Panc1 (cell line): ENCODE measurements around the gene ECM1. TPM values are rescaled to one million over a fixed set of nuclear protein-coding genes. Genes with fewer than 3 reads are reported as not detected.

Source experiments
- ATAC-seq: fragments of 200-7000 bp; cut with Tn5 transposase; 2 replicates; pipeline ENCODE4 v1.9.1; 2020; ENCODE audit warnings: mild to moderate bottlenecking, moderate library complexity
- BruUV-seq: library from RNA; stranded (reverse); fragments of 400-500 nt; replicated peaks from 2 replicates; lab custom pipeline; 2021; lab: Mats Ljungman, UMichigan
- CTCF ChIA-PET: fragments of 300-600 bp; sonication (Branson Sonifier 250); formaldehyde crosslinking; loops from one replicate; lab custom pipeline; 2022; ENCODE audit warnings: antibody characterized with exemption; lab: Charles Lee
- POLR2A ChIA-PET: fragments of 300-600 bp; sonication (Branson Sonifier 250); formaldehyde crosslinking; loops from one replicate; lab custom pipeline; 2022; ENCODE audit warnings: antibody characterized with exemption; lab: Charles Lee
- DNase-seq: peaks from one replicate; pipeline ENCODE4 v3.0.0-alpha.2; 2010; ENCODE audit warnings: low read depth, low spot score
- H3K27ac ChIP-seq: 2 replicates; pipeline ENCODE4 v1.5.1; 2011; ENCODE audit warnings: mild to moderate bottlenecking, low read length, inconsistent platforms
- H3K27me3 ChIP-seq: fragments of 200-500 bp; sonication (Bioruptor generic); 2 replicates; pipeline ENCODE4 v1.6.0; 2014; ENCODE audit warnings: low read length, inconsistent platforms; ENCODE audit not compliant: control insufficient read depth, insufficient read depth
- H3K36me3 ChIP-seq: fragments of 200-500 bp; sonication (Bioruptor generic); 2 replicates; pipeline ENCODE4 v1.5.1; 2014; ENCODE audit warnings: inconsistent platforms, mild to moderate bottlenecking, low read length, moderate library complexity; ENCODE audit not compliant: control insufficient read depth, insufficient read depth
- H3K4me1 ChIP-seq: 2 replicates; pipeline ENCODE4 v1.5.1; 2011; ENCODE audit warnings: inconsistent platforms, mild to moderate bottlenecking, low read length, moderate library complexity; ENCODE audit not compliant: control insufficient read depth, insufficient read depth
- H3K4me3 ChIP-seq, 2 experiments: 2 replicates each; pipeline ENCODE4 v1.5.1; 2011 to 2012; ENCODE audit warnings: low read depth in 2 of 2, low read length in 2 of 2, mild to moderate bottlenecking in 2 of 2, inconsistent platforms in 1 of 2, moderate library complexity in 1 of 2
- H3K9me3 ChIP-seq: fragments of 200-500 bp; sonication (Bioruptor generic); 2 replicates; pipeline ENCODE4 v1.5.1; 2014; ENCODE audit warnings: low read depth, mild to moderate bottlenecking, inconsistent platforms, low read length, moderate library complexity; ENCODE audit not compliant: control insufficient read depth, insufficient read depth
- POLR2AphosphoS5 ChIP-seq: IDR thresholded peaks from 2 replicates; pipeline ENCODE4 v1.6.1; 2012; ENCODE audit warnings: mild to moderate bottlenecking, low read depth, low read length, moderate library complexity
- SIN3A ChIP-seq: IDR thresholded peaks from 2 replicates; pipeline ENCODE4 v1.6.1; 2012; ENCODE audit warnings: low read depth, mild to moderate bottlenecking, low read length, moderate library complexity, borderline replicate concordance; ENCODE audit not compliant: insufficient read depth
- TCF7L2 ChIP-seq: IDR thresholded peaks from 2 replicates; pipeline ENCODE4 v1.6.1; 2011; ENCODE audit warnings: mild to moderate bottlenecking, low read depth, low read length, inconsistent platforms
- in situ Hi-C: cut with HindIII; loops from 2 replicates; pipeline ENCODE4 v1.10.0; 2016; ENCODE audit warnings: low sequenced_read_pairs, low pct_unique_long_range_greater_than_20kb
- intact Hi-C: fragments of 100-400 bp; cut with micrococcal nuclease; formaldehyde crosslinking; loops from one replicate; pipeline ENCODE4 v1.10.0; 2022; ENCODE audit not compliant: unreplicated experiment
- total RNA-seq: library from RNA; stranded (reverse); gene quantifications from one replicate; pipeline ENCODE4 v1.2.1, GENCODE V29; 2021; ENCODE audit not compliant: unreplicated experiment
- TF ChIP-seq, protein P1 (sequence below), 2 experiments: IDR thresholded peaks; 2 replicates each; pipeline ENCODE4 v1.6.1; 2011 to 2012; ENCODE audit warnings: low read depth in 2 of 2, control low read depth in 1 of 2, low read length in 1 of 2, mild to moderate bottlenecking in 1 of 2, moderate library complexity in 1 of 2; ENCODE audit not compliant: insufficient read depth in 1 of 2
- TF ChIP-seq, protein P2 (sequence below): fragments of 450-650 bp; IDR thresholded peaks from 2 replicates; pipeline ENCODE4 v1.5.1; 2017; ENCODE audit warnings: mild to moderate bottlenecking

Gene ECM1
- total RNA-seq, 1 experiment from 2014 or later = 2.2 TPM

DNA sequence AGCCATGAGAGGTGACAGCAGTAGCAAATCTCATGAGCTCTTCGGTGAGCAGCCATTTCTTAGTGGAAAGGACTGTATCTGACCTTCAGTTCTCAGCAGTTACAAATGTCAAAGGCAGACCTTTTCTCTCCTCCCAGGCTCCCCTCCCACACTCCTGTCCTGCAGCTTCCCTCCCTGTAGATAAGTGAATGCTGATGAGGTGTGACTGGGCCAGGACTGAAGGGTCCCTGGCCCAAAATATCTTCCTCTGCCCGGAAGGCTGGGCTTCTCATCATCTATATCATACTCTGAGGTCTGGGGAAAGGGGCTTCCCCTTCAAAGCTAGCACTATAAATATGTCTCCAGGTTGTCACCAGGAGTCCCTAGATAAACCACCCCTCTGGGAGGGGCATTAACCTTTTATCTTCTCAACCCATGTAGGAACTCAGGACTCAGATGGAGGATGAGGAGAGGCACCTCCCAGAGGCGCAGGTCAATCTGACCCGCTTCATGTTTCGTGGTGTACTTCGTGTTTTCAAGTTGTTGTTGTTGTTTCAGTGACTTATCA is 37.6 kb downstream of the ECM1 start:
- intact Hi-C loops = no loop called here
- POLR2A ChIA-PET = no interaction called here
- Histone ChIP-seq H3K4me1 (peaks cover 10% of the 10 kb centered on the region), H3K9me3 (no peaks in the 10 kb centered on the region), H3K27ac (no peak overlapping the region), H3K4me3 (no peak overlapping the region), H3K27me3 (no peaks in the 10 kb centered on the region), H3K36me3 (no peaks in the 10 kb centered on the region)
- CTCF ChIA-PET = interaction anchor here (0.9 kb wide), 1 partner anchor 13 kb away, joined by 3 read pairs; no protein-coding TSS in a partner anchor
- in situ Hi-C loops = no loop called here
- BruUV-seq = no TSS peak
- DNase-seq (no peak), ATAC-seq (no peak)
- no peak for TF ChIP-seq SIN3A
- TF ChIP-seq, protein P1, sequence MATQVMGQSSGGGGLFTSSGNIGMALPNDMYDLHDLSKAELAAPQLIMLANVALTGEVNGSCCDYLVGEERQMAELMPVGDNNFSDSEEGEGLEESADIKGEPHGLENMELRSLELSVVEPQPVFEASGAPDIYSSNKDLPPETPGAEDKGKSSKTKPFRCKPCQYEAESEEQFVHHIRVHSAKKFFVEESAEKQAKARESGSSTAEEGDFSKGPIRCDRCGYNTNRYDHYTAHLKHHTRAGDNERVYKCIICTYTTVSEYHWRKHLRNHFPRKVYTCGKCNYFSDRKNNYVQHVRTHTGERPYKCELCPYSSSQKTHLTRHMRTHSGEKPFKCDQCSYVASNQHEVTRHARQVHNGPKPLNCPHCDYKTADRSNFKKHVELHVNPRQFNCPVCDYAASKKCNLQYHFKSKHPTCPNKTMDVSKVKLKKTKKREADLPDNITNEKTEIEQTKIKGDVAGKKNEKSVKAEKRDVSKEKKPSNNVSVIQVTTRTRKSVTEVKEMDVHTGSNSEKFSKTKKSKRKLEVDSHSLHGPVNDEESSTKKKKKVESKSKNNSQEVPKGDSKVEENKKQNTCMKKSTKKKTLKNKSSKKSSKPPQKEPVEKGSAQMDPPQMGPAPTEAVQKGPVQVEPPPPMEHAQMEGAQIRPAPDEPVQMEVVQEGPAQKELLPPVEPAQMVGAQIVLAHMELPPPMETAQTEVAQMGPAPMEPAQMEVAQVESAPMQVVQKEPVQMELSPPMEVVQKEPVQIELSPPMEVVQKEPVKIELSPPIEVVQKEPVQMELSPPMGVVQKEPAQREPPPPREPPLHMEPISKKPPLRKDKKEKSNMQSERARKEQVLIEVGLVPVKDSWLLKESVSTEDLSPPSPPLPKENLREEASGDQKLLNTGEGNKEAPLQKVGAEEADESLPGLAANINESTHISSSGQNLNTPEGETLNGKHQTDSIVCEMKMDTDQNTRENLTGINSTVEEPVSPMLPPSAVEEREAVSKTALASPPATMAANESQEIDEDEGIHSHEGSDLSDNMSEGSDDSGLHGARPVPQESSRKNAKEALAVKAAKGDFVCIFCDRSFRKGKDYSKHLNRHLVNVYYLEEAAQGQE (IDR thresholded peaks at IDR 0.05; ENCODE audit: insufficient read depth in 1 of 2, low read depth in 2 of 2, low read length in 1 of 2) = no peak
- no peak for TF ChIP-seq TCF7L2
- TF ChIP-seq, protein P2, sequence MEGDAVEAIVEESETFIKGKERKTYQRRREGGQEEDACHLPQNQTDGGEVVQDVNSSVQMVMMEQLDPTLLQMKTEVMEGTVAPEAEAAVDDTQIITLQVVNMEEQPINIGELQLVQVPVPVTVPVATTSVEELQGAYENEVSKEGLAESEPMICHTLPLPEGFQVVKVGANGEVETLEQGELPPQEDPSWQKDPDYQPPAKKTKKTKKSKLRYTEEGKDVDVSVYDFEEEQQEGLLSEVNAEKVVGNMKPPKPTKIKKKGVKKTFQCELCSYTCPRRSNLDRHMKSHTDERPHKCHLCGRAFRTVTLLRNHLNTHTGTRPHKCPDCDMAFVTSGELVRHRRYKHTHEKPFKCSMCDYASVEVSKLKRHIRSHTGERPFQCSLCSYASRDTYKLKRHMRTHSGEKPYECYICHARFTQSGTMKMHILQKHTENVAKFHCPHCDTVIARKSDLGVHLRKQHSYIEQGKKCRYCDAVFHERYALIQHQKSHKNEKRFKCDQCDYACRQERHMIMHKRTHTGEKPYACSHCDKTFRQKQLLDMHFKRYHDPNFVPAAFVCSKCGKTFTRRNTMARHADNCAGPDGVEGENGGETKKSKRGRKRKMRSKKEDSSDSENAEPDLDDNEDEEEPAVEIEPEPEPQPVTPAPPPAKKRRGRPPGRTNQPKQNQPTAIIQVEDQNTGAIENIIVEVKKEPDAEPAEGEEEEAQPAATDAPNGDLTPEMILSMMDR = no peak
- TF ChIP-seq POLR2AphosphoS5 = no peak

DNA sequence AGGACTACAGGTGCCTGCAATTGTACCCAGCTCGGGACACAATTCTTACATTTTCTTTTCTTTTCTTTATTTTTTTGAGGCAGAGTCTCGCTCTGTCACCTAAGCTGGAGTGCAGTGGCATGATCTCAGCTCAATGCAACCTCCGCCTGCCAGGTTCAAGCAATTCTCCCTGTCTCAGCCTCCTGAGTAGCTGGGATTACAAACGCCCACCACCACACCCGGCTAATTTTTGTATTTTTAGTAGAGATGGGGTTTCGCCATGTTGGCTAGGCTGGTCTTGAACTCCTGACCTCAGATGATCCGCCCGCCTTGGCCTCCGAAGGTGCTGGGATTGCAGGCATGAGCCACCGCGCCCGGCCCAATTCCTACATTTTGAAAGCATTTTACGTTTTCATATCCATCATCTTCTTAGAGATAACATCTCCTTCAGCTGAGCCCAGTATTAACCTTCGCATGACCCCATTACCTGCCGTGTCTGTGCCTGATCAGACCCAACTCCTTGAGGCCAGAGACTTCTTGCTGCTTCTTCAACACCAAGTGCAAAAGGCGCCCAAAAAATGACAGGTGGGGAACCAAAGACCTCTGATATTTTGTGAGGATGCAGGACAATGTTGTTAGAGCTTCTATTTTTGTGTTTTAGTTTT is 38.5 kb downstream of the ECM1 start:
- TF ChIP-seq, protein P1 (IDR thresholded peaks at IDR 0.05; ENCODE audit: insufficient read depth in 1 of 2, low read depth in 2 of 2, low read length in 1 of 2) = no peak
- TF ChIP-seq SIN3A (no peak), TCF7L2 (no peak), POLR2AphosphoS5 (no peak)
- TF ChIP-seq, protein P2 = no peak
- intact Hi-C loops (no loop called here), in situ Hi-C loops (no loop called here)
- H3K27me3 ChIP-seq = no peaks in the 10 kb centered on the region
- no peak overlapping the region for H3K4me3 ChIP-seq
- no peak overlapping the region for H3K27ac ChIP-seq
- no peak for ATAC-seq
- H3K4me1 ChIP-seq = peaks cover 18% of the 10 kb centered on the region
- H3K36me3 ChIP-seq = no peaks in the 10 kb centered on the region
- ChIA-PET POLR2A (interaction anchor here (0.7 kb wide), 1 partner anchor 14 kb away, joined by 3 read pairs; no protein-coding TSS in a partner anchor), CTCF (no interaction called here)
- DNase-seq = no peak
- no peaks in the 10 kb centered on the region for H3K9me3 ChIP-seq
- no TSS peak for BruUV-seq
